Measurements from ENCODE around the gene RPAP2.

Gene RPAP2

GRCh38 chr1:92447033-92447681 lies 148.3 kb downstream of the RPAP2 start:
- DNase-seq (ENCODE audit: low read depth in 2 of 2) = no peak

- no peak for DNase-seq (ENCODE audit: low read depth in 2 of 2)
Observed at GRCh38 chr1:92447976-92448375, 149.1 kb downstream of the RPAP2 start.
